ENCODE measurements around the gene BTNL3.

- TF ChIP-seq, protein P1, sequence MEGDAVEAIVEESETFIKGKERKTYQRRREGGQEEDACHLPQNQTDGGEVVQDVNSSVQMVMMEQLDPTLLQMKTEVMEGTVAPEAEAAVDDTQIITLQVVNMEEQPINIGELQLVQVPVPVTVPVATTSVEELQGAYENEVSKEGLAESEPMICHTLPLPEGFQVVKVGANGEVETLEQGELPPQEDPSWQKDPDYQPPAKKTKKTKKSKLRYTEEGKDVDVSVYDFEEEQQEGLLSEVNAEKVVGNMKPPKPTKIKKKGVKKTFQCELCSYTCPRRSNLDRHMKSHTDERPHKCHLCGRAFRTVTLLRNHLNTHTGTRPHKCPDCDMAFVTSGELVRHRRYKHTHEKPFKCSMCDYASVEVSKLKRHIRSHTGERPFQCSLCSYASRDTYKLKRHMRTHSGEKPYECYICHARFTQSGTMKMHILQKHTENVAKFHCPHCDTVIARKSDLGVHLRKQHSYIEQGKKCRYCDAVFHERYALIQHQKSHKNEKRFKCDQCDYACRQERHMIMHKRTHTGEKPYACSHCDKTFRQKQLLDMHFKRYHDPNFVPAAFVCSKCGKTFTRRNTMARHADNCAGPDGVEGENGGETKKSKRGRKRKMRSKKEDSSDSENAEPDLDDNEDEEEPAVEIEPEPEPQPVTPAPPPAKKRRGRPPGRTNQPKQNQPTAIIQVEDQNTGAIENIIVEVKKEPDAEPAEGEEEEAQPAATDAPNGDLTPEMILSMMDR (IDR thresholded peaks at IDR 0.05): no peak
- TF ChIP-seq POLR2A (IDR thresholded peaks at IDR 0.05): no peak
These were observed 55.5 kb downstream of the BTNL3 start for GRCh38 chr5:181044093-181044599.

Data from heart left ventricle (tissue), 13 donors.